ENCODE results near the gene PRICKLE4.

PRICKLE4 gene

GRCh38 chr6:41733707-41734665, 46.6 kb upstream of the PRICKLE4 start:
- DNase-seq (ENCODE audit: extremely low read depth, low read depth): no peak
- TF ChIP-seq CTCF (IDR thresholded peaks at IDR 0.05; ENCODE audit: low read depth, low read length, missing control alignments): no peak
- peak overlapping the region; percentile 49 for H3K4me3 ChIP-seq (replicated peaks; ENCODE audit: low read depth, low read length)

GRCh38 chr6:41734666-41735426, 45.7 kb upstream of the PRICKLE4 start:
- no peak for TF ChIP-seq CTCF (IDR thresholded peaks at IDR 0.05; ENCODE audit: low read depth, low read length, missing control alignments)
- DNase-seq (ENCODE audit: extremely low read depth, low read depth): no peak
- peak overlapping the region; percentile 49 for H3K4me3 ChIP-seq (replicated peaks; ENCODE audit: low read depth, low read length)

- peak; percentile 55 for DNase-seq (ENCODE audit: extremely low read depth, low read depth)
- TF ChIP-seq CTCF (IDR thresholded peaks at IDR 0.05; ENCODE audit: low read depth, low read length, missing control alignments): peak; percentile 81
- H3K4me3 ChIP-seq (replicated peaks; ENCODE audit: low read depth, low read length): peak within 1 kb of the TSS; percentile 49
These were observed 45.0 kb upstream of the PRICKLE4 start, which contains the start of gene TFEB for GRCh38 chr6:41735427-41736185. Gene TFEB (minus strand): TSS chr6:41735608. CDS start chr6:41691213, 44,395 bp downstream.

- no peak for DNase-seq (ENCODE audit: extremely low read depth, low read depth)
- no peak for TF ChIP-seq CTCF (IDR thresholded peaks at IDR 0.05; ENCODE audit: low read depth, low read length, missing control alignments)
- no peak overlapping the region for H3K4me3 ChIP-seq (replicated peaks; ENCODE audit: low read depth, low read length)
These were observed 44.3 kb upstream of the PRICKLE4 start for GRCh38 chr6:41736186-41736733.

GRCh38 chr6:41736800-41737555, 43.6 kb upstream of the PRICKLE4 start:
- no peak for TF ChIP-seq CTCF (IDR thresholded peaks at IDR 0.05; ENCODE audit: low read depth, low read length, missing control alignments)
- no peak for DNase-seq (ENCODE audit: extremely low read depth, low read depth)
- no peak overlapping the region for H3K4me3 ChIP-seq (replicated peaks; ENCODE audit: low read depth, low read length)

Measured in HFF-Myc (cell line).